Subcutaneous adipose tissue (tissue), 4 donors: ENCODE data around the gene ZMIZ1. TPM values are rescaled to one million over a fixed set of nuclear protein-coding genes. Genes with fewer than 3 reads are reported as not detected.

Source experiments
- total RNA-seq, 4 donors: library from RNA; depleted of rRNA; stranded (reverse); fragments of >200 nt; gene quantifications; one replicate each; pipeline ENCODE4 v1.1.0, GENCODE V29; 2016
- TF ChIP-seq, protein P1 (sequence below): fragments of 450-650 bp; IDR thresholded peaks from one replicate; pipeline ENCODE4 v1.5.1; 2016; ENCODE audit warnings: low read depth, mild to moderate bottlenecking, control low read depth, antibody characterized with exemption, moderate library complexity

ZMIZ1 gene
- total RNA-seq, 4 donors from 2014 or later, result 38.1 to 70.6 (median 51.4) TPM

- TF ChIP-seq, protein P1, sequence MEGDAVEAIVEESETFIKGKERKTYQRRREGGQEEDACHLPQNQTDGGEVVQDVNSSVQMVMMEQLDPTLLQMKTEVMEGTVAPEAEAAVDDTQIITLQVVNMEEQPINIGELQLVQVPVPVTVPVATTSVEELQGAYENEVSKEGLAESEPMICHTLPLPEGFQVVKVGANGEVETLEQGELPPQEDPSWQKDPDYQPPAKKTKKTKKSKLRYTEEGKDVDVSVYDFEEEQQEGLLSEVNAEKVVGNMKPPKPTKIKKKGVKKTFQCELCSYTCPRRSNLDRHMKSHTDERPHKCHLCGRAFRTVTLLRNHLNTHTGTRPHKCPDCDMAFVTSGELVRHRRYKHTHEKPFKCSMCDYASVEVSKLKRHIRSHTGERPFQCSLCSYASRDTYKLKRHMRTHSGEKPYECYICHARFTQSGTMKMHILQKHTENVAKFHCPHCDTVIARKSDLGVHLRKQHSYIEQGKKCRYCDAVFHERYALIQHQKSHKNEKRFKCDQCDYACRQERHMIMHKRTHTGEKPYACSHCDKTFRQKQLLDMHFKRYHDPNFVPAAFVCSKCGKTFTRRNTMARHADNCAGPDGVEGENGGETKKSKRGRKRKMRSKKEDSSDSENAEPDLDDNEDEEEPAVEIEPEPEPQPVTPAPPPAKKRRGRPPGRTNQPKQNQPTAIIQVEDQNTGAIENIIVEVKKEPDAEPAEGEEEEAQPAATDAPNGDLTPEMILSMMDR, result no peak
Observed at GRCh38 chr10:79060641-79061255, 8.0 kb upstream of the ZMIZ1 start.

- TF ChIP-seq, protein P1, result no peak
Observed at GRCh38 chr10:79061441-79062315, 7.1 kb upstream of the ZMIZ1 start.

- TF ChIP-seq, protein P1, result no peak
Observed at GRCh38 chr10:79063071-79063491, 5.7 kb upstream of the ZMIZ1 start.

GRCh38 chr10:79063661-79064492 is 4.9 kb upstream of the ZMIZ1 start:
- TF ChIP-seq, protein P1, result no peak

DNA sequence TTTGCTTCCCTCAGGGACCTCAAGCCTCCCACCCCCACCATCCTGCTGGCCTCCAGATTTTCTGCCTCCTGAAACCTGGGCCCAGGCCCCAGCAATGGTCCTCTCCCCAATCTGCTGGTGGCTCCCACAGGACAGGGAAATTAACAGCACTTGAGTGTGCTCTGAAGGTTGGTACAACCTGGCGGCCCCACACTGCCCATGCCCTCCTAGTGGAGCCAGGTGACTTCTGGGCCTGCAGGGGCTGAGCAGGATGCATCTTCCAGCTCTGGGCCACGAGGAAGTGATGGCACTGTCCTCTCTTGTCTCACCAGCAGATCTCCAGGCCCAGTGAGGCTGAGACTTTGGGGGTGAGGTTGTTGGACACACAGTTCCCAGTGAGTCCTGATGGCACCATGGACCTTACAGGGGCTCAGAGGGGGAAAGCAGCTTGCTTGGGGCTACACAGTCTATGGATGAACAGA is 3.6 kb upstream of the ZMIZ1 start:
- TF ChIP-seq, protein P1, result no peak

GRCh38 chr10:79065853-79066252 is 2.9 kb upstream of the ZMIZ1 start:
- TF ChIP-seq, protein P1, result no peak
